A673 (cell line): ENCODE results near the gene CBX4. TPM values are rescaled to one million over a fixed set of nuclear protein-coding genes. Genes with fewer than 3 reads are reported as not detected.
A peak's percentile ranks its signal among the peaks of the same experiment; 100 is the strongest.

Source experiments
- BruUV-seq: library from RNA; stranded (reverse); fragments of 400-500 nt; replicated peaks from 2 replicates; lab custom pipeline; 2021; lab: Mats Ljungman, UMichigan
- CTCF ChIA-PET: fragments of 300-600 bp; sonication (Branson Sonifier 250); formaldehyde crosslinking; loops from one replicate; lab custom pipeline; 2022; ENCODE audit warnings: antibody characterized with exemption; lab: Charles Lee
- POLR2A ChIA-PET: fragments of 300-600 bp; sonication (Branson Sonifier 250); formaldehyde crosslinking; loops from one replicate; lab custom pipeline; 2022; ENCODE audit warnings: antibody characterized with exemption; ENCODE audit not compliant: low non-redundant PET; lab: Charles Lee
- DNase-seq: peaks from one replicate; pipeline ENCODE4 v3.0.0-alpha.2; 2015; ENCODE audit warnings: low spot score
- H3K27ac ChIP-seq: fragments of 200-600 bp; sonication (generic); 2 replicates; pipeline ENCODE4 v1.5.1; 2016; ENCODE audit warnings: mixed run types, low read depth, mild to moderate bottlenecking, mixed read lengths, antibody characterized with exemption, low read length; ENCODE audit not compliant: poor library complexity, severe bottlenecking
- H3K27me3 ChIP-seq: fragments of 200-600 bp; sonication (generic); replicated peaks from 2 replicates; pipeline ENCODE4 v1.6.1; 2017; ENCODE audit warnings: mixed run types, low read depth, mild to moderate bottlenecking, mixed read lengths, antibody characterized with exemption, low read length; ENCODE audit not compliant: insufficient read depth, poor library complexity
- H3K36me3 ChIP-seq: fragments of 200-600 bp; sonication (generic); 2 replicates; pipeline ENCODE4 v1.6.1; 2016; ENCODE audit warnings: mixed run types, mild to moderate bottlenecking, mixed read lengths, antibody characterized with exemption, low read length; ENCODE audit not compliant: insufficient read depth, poor library complexity, severe bottlenecking
- H3K4me1 ChIP-seq: fragments of 200-600 bp; sonication (generic); 2 replicates; pipeline ENCODE4 v1.6.1; 2017; ENCODE audit warnings: mixed run types, mild to moderate bottlenecking, mixed read lengths, antibody characterized with exemption, low read length; ENCODE audit not compliant: insufficient read depth, poor library complexity, severe bottlenecking
- H3K4me3 ChIP-seq: fragments of 200-600 bp; sonication (generic); 2 replicates; pipeline ENCODE4 v1.5.1; 2016; ENCODE audit warnings: low read depth, mixed run types, mild to moderate bottlenecking, mixed read lengths, low read length; ENCODE audit not compliant: poor library complexity, severe bottlenecking
- H3K9me3 ChIP-seq: fragments of 200-600 bp; sonication (generic); 2 replicates; pipeline ENCODE4 v1.6.1; 2016; ENCODE audit warnings: mixed run types, low read depth, mild to moderate bottlenecking, mixed read lengths, antibody characterized with exemption, low read length; ENCODE audit not compliant: poor library complexity, severe bottlenecking
- CTCF ChIP-seq: fragments of 300-800, 200-600 bp; sonication (generic); conservative IDR thresholded peaks from 2 replicates; pipeline ENCODE4 v1.5.1; 2017; ENCODE audit warnings: low read depth, mild to moderate bottlenecking, antibody characterized with exemption, low read length, moderate library complexity, mixed read lengths
- EZH2 ChIP-seq: fragments of 200-600 bp; sonication (generic); IDR thresholded peaks from 2 replicates; pipeline ENCODE4 v1.6.1; 2017; ENCODE audit warnings: borderline replicate concordance, low read depth, mild to moderate bottlenecking, mixed read lengths, antibody characterized with exemption, low read length; ENCODE audit not compliant: poor library complexity, severe bottlenecking
- intact Hi-C: fragments of 100-400 bp; cut with micrococcal nuclease; formaldehyde crosslinking; loops from one replicate; pipeline ENCODE4 v1.10.0; 2022; ENCODE audit not compliant: unreplicated experiment
- total RNA-seq: library from RNA; stranded (reverse); gene quantifications from 2 replicates; pipeline ENCODE4 v1.2.3, GENCODE V29; 2021

Gene CBX4
- total RNA-seq, 1 experiment from 2014 or later: 42.6 TPM

GRCh38 chr17:79814974-79815835, 24.0 kb downstream of the CBX4 start:
- TF ChIP-seq CTCF: no peak
- TF ChIP-seq EZH2: no peak
- Histone ChIP-seq H3K4me1 (peaks cover 23% of the 10 kb centered on the region), H3K27ac (no peak overlapping the region), H3K27me3 (no peaks in the 10 kb centered on the region), H3K4me3 (no peak overlapping the region), H3K9me3 (no peaks in the 10 kb centered on the region), H3K36me3 (no peaks in the 10 kb centered on the region)
- no peak for DNase-seq
- POLR2A ChIA-PET: no interaction called here
- intact Hi-C loops: no loop called here
- CTCF ChIA-PET: no interaction called here
- no TSS peak for BruUV-seq

GRCh38 chr17:79814127-79814973, 24.9 kb downstream of the CBX4 start:
- Histone ChIP-seq H3K4me1 (peaks cover 23% of the 10 kb centered on the region), H3K4me3 (no peak overlapping the region), H3K9me3 (no peaks in the 10 kb centered on the region), H3K27me3 (no peaks in the 10 kb centered on the region), H3K36me3 (no peaks in the 10 kb centered on the region), H3K27ac (no peak overlapping the region)
- ChIA-PET POLR2A (interaction anchor here (0.5 kb wide), 1 partner anchor 25 kb away, joined by 8 read pairs; the partner anchor contains the start of gene CBX4), CTCF (interaction anchor here (0.5 kb wide), 1 partner anchor 18 kb away, joined by 6 read pairs; no protein-coding TSS in a partner anchor)
- intact Hi-C loops: no loop called here
- no peak for DNase-seq
- no TSS peak for BruUV-seq
- TF ChIP-seq CTCF: no peak
- TF ChIP-seq EZH2: no peak

- BruUV-seq: no TSS peak
- Histone ChIP-seq H3K4me1 (peaks cover 23% of the 10 kb centered on the region), H3K27me3 (no peaks in the 10 kb centered on the region), H3K36me3 (no peaks in the 10 kb centered on the region), H3K4me3 (peak overlapping the region; percentile 46), H3K9me3 (no peaks in the 10 kb centered on the region), H3K27ac (peak overlapping the region; percentile 85)
- DNase-seq: peak; percentile 70
- ChIA-PET CTCF (interaction anchor here (0.5 kb wide), 1 partner anchor 19 kb away, joined by 6 read pairs; no protein-coding TSS in a partner anchor), POLR2A (interaction anchor here (0.5 to 0.6 kb wide), 3 partner anchors 11 to 26 kb away, joined by 3 to 8 read pairs (median 4); partner anchors contain the start of genes CBX4 and CBX8)
- TF ChIP-seq EZH2 (no peak), CTCF (no peak)
- intact Hi-C loops: no loop called here
These were observed 25.7 kb downstream of the CBX4 start for GRCh38 chr17:79813297-79814126.
